Measurements from ENCODE around the gene ZBED3. TPM values are rescaled to one million over a fixed set of nuclear protein-coding genes. Genes with fewer than 3 reads are reported as not detected.
"Not testable (repeated sequence)": the region's sequence is repeated elsewhere in the genome, so short reads cannot be mapped to it uniquely, and the experiment has no call there.

ZBED3 gene
- total and polyA plus RNA-seq, 2 of the 8 experiments (the other 6 are each of a cell fraction or from before 2014, with no cell fraction given), result 7.9 to 9.4 TPM

DNA sequence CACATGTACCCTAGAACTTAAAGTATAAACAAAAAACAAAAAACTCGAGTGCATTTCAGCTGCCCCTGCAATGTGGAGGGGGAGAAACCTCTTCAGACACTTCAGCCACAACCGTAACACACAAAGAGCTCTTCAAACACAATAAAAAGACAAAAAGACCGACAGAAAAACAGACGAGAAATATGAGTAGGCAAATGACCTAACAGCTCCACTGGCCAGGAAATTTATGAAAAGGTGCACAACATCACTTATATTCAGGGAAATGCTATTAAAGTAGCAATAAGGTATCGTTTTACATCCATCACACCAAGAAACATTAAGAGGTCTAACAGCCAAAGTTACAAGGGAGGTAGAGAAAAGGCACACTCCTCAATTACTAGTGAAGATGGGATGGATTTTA lies 6.2 kb downstream of the ZBED3 start (continued):
- no peak for TF ChIP-seq PHF8 (conservative IDR thresholded peaks at IDR 0.05; ENCODE audit: low read depth, low read length)
- TF ChIP-seq SRF (IDR thresholded peaks at IDR 0.05; ENCODE audit: low read depth, low read length), result no peak

GRCh38 chr5:77080479-77080878 lies 6.6 kb downstream of the ZBED3 start:
- H2BK20ac ChIP-seq (ENCODE audit: low read length); H3K27ac ChIP-seq (ENCODE audit: low read depth, low read length); H2BK15ac ChIP-seq (ENCODE audit: low read length); H4K91ac ChIP-seq (replicated peaks; ENCODE audit: insufficient read length, low read length); H3K14ac ChIP-seq (ENCODE audit: insufficient read length); FAIRE-seq; H3K4me3 ChIP-seq (ENCODE audit: extremely low read depth in 1 of 4, insufficient read depth in 2 of 4, low read depth in 3 of 4, low read length in 4 of 4); H3K27me3 ChIP-seq (replicated peaks in 1 of 4; ENCODE audit: control insufficient read depth in 3 of 4, extremely low read depth in 1 of 4, insufficient read depth in 3 of 4, low read length in 3 of 4); H2AK5ac ChIP-seq (ENCODE audit: low read depth, low read length); H3K9me3 ChIP-seq (ENCODE audit: insufficient read depth in 2 of 2, low read depth in 1 of 2, low read length in 1 of 2); H4K8ac ChIP-seq (ENCODE audit: extremely low read depth, insufficient read depth, low read length); H3K4me2 ChIP-seq (ENCODE audit: insufficient read depth in 1 of 2, low read depth in 2 of 2, low read length in 2 of 2); H2BK120ac ChIP-seq (replicated peaks; ENCODE audit: low read depth, low read length); H4K20me1 ChIP-seq (replicated peaks in 1 of 2; ENCODE audit: control insufficient read depth in 1 of 2, insufficient read depth in 2 of 2, low read length in 2 of 2); H3K4me1 ChIP-seq (replicated peaks in 1 of 4; ENCODE audit: control insufficient read depth in 3 of 4, insufficient read depth in 4 of 4, low read length in 3 of 4); H2BK5ac ChIP-seq (ENCODE audit: low read depth, low read length); H2BK12ac ChIP-seq (ENCODE audit: low read depth, low read length); H3K79me1 ChIP-seq (ENCODE audit: low read depth, low read length); H3K36me3 ChIP-seq (ENCODE audit: control insufficient read depth in 2 of 4, insufficient read depth in 4 of 4, low read length in 3 of 4); CTCF ChIA-PET (ENCODE audit: partially characterized antibody); H3K9ac ChIP-seq (replicated peaks in 1 of 4; ENCODE audit: extremely low read depth in 1 of 4, low read depth in 3 of 4, low read length in 3 of 4); H4K5ac ChIP-seq (ENCODE audit: insufficient read length, low read depth, low read length); H3K4ac ChIP-seq (replicated peaks; ENCODE audit: insufficient read length, low read depth, low read length); H3K23ac ChIP-seq (ENCODE audit: insufficient read length); DNase-seq (ENCODE audit: low read depth in 1 of 2, low spot score in 2 of 2); H3K79me2 ChIP-seq (ENCODE audit: control insufficient read depth in 1 of 2, insufficient read depth in 2 of 2, low read length in 2 of 2); H2AFZ ChIP-seq (ENCODE audit: low read length); H3K23me2 ChIP-seq (ENCODE audit: low read depth, low read length); H3K56ac ChIP-seq (replicated peaks; ENCODE audit: insufficient read length, low read depth, low read length); H3K18ac ChIP-seq (ENCODE audit: extremely low read depth, low read length): not testable (repeated sequence)
- 93% methylated on average over 11 of the region's 11 CpGs; no CpG with 5 or more reads in 1 of the 2 experiments for WGBS, 2 experiments (ENCODE audit: extremely low coverage in 1 of 2, insufficient coverage in 1 of 2, insufficient read length in 1 of 2, insufficient replicate concordance in 2 of 2, low coverage in 1 of 2, low lambda C conversion rate in 2 of 2, missing lambda C conversion rate in 1 of 2)
- POLR2A ChIA-PET (ENCODE audit: partially characterized antibody), result interaction anchor here (0.9 kb wide), 2 partner anchors 272 to 946 kb away, joined by 3 read pairs; no protein-coding TSS in a partner anchor
